ENCODE data around the gene VAV2. TPM values are rescaled to one million over a fixed set of nuclear protein-coding genes. Genes with fewer than 3 reads are reported as not detected.

VAV2 gene
- total and polyA plus RNA-seq, 2 of the 4 experiments (the other 2 are of a cell fraction) = 10.8 to 13.4 TPM

GRCh38 chr9:134010310-134011173, 18.4 kb upstream of the VAV2 start (continued):
- TF ChIP-seq RCOR1 (IDR thresholded peaks at IDR 0.05; ENCODE audit: insufficient replicate concordance, low read length) (no peak), RAD21 (IDR thresholded peaks at IDR 0.05; ENCODE audit: low read length) (no peak)

- intact Hi-C loops (cut with micrococcal nuclease) = no loop called here
- ChIA-PET POLR2A (ENCODE audit: unreplicated experiment) (no interaction called here), CTCF (interaction anchor here (0.6 kb wide), 1 partner anchor 92 kb away, joined by 3 read pairs; no protein-coding TSS in a partner anchor)
- Histone ChIP-seq H3K9me3 (ENCODE audit: control insufficient read depth, insufficient read depth, low read length) (peaks cover 2% of the 10 kb centered on the region; the same call in 1 of the 2 replicates), H2AK9ac (replicated peaks; ENCODE audit: low read depth, low read length, poor library complexity) (no peak overlapping the region), H4K20me1 (ENCODE audit: insufficient read depth, low read length) (no peaks in the 10 kb centered on the region), H3K36me3 (ENCODE audit: control insufficient read depth, insufficient read depth, low read length) (no peaks in the 10 kb centered on the region), H3K27me3 (ENCODE audit: control insufficient read depth, insufficient read depth, low read length) (peaks cover 5% of the 10 kb centered on the region; the same call in 1 of the 2 replicates), H3K18ac (ENCODE audit: low read depth, low read length) (no peak overlapping the region), H4K91ac (ENCODE audit: insufficient read depth, low read depth, low read length) (no peak overlapping the region), H2AFZ (replicated peaks; ENCODE audit: low read length, poor library complexity) (no peak overlapping the region), H2BK5ac (ENCODE audit: low read depth, low read length, poor library complexity, severe bottlenecking) (no peak overlapping the region), H2BK120ac (ENCODE audit: low read depth, low read length) (no peak overlapping the region), H2BK20ac (ENCODE audit: low read depth, low read length) (no peak overlapping the region), H2AK5ac (ENCODE audit: low read depth, low read length) (no peak overlapping the region), H4K5ac (ENCODE audit: low read depth, low read length) (no peak overlapping the region), H3K27ac (ENCODE audit: insufficient read depth, low read length) (no peak overlapping the region), H3K4ac (ENCODE audit: low read depth, low read length) (no peak overlapping the region), H3K56ac (ENCODE audit: extremely low read depth, insufficient read depth, low read length) (no peak overlapping the region), H3K4me3 (ENCODE audit: insufficient read depth, low read depth, low read length) (no peak overlapping the region), H3K9ac (ENCODE audit: low read depth, low read length) (no peak overlapping the region), H3K23ac (ENCODE audit: low read depth, low read length) (no peak overlapping the region), H3K9me1 (ENCODE audit: insufficient read depth, low read length) (no peaks in the 10 kb centered on the region; the same call in 1 of the 2 replicates), H2BK15ac (ENCODE audit: low read depth, low read length) (no peak overlapping the region), H3K4me1 (ENCODE audit: control insufficient read depth, insufficient read depth, low read length) (no peaks in the 10 kb centered on the region; the same call in 1 of the 2 replicates), H3K14ac (replicated peaks; ENCODE audit: low read depth, low read length) (no peak overlapping the region), H3K79me1 (ENCODE audit: low read depth in 1 of 2, low read length in 2 of 2) (no peaks in the 10 kb centered on the region), H4K8ac (ENCODE audit: low read depth in 2 of 2, low read length in 2 of 2) (no peak overlapping the region), H3K4me2 (ENCODE audit: low read depth, low read length) (no peak overlapping the region)
- TF ChIP-seq NFE2L2 (IDR thresholded peaks at IDR 0.05; ENCODE audit: low read depth, low read length) = no peak
- TF ChIP-seq ELK1 (IDR thresholded peaks at IDR 0.05; ENCODE audit: borderline replicate concordance, low read depth, low read length) = no peak
- TF ChIP-seq CTCF (conservative IDR thresholded peaks at IDR 0.05; ENCODE audit: low read depth, low read length) = no peak
- no peak for TF ChIP-seq FOS (IDR thresholded peaks at IDR 0.05; ENCODE audit: low read depth, low read length)
- no peak for TF ChIP-seq RCOR1 (IDR thresholded peaks at IDR 0.05; ENCODE audit: insufficient replicate concordance, low read length)
- no peak for TF ChIP-seq SMC3 (IDR thresholded peaks at IDR 0.05; ENCODE audit: low read depth, low read length)
- TF ChIP-seq MAFK (IDR thresholded peaks at IDR 0.05; ENCODE audit: low read depth, low read length) = no peak
- no peak for TF ChIP-seq BHLHE40 (IDR thresholded peaks at IDR 0.05; ENCODE audit: low read depth, low read length)
- TF ChIP-seq POLR2A (IDR thresholded peaks at IDR 0.05; ENCODE audit: low read depth, low read length) = no peak
- no peak for TF ChIP-seq CEBPB (IDR thresholded peaks at IDR 0.05; ENCODE audit: low read depth, low read length)
- TF ChIP-seq CHD1 (IDR thresholded peaks at IDR 0.05; ENCODE audit: low read depth, low read length) = no peak
- TF ChIP-seq RAD21 (IDR thresholded peaks at IDR 0.05; ENCODE audit: low read length) = no peak
- no peak for TF ChIP-seq RFX5 (IDR thresholded peaks at IDR 0.05; ENCODE audit: low read depth, low read length)
- 100% methylated on average over 1 of the region's 9 CpGs; no CpG with 5 or more reads in 1 of the 2 experiments for WGBS, 2 experiments (ENCODE audit: extremely low coverage in 2 of 2, insufficient read length in 1 of 2)
- in situ Hi-C loops (cut with MboI; ENCODE audit: low sequenced_read_pairs) = no loop called here
- dilution Hi-C loops (cut with HindIII; ENCODE audit: low sequenced_read_pairs, unreplicated experiment) = loop anchor here (25.0 kb wide), 1 partner anchor 220 kb away; no protein-coding TSS in a partner anchor
- no TSS peak for BruUV-seq (replicated peaks)
- no peak for ATAC-seq (ENCODE audit: low read depth)
- no peak for DNase-seq
Observed at GRCh38 chr9:134007571-134007970, 15.4 kb upstream of the VAV2 start.
